ENCODE measurements around the gene SERAC1. TPM values are rescaled to one million over a fixed set of nuclear protein-coding genes. Genes with fewer than 3 reads are reported as not detected.

Gene SERAC1
- total and polyA plus RNA-seq, 2 donors (not counting 1 experiment from before 2014, with no cell fraction given), result 1.9 to 5.8 TPM

DNA sequence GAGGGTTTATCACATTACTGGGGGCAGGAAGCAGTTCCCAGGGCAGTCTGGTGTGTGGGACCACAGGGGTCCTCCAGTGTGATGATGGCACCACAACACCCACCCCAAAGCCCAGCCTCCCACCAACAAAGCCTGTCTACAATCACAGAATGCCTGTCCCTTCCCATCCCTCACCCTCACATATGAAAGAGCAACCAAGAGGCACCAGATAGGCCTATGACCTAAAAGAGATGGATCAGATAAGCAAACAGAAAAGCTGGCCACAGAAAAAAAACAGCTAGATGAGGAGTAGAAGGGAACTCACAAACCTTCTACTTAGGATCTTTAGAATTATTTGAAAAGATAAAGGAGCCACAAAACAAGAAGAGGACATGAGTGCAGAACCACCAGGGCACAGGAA, 54.3 kb downstream of the SERAC1 start:
- ChIA-PET POLR2A (no interaction called here), CTCF (no interaction called here)
- no peak overlapping the region for H3K27ac ChIP-seq (ENCODE audit: low read length in 2 of 2)
- intact Hi-C loops (cut with micrococcal nuclease), result no loop called here
- peaks cover 0 to 2% of the 10 kb centered on the region in 2 experiments for H3K36me3 ChIP-seq (replicated peaks in 1 of 2; ENCODE audit: control extremely low read depth in 1 of 2, control insufficient read depth in 1 of 2, extremely low read depth in 1 of 2, insufficient read depth in 2 of 2, low read length in 1 of 2)
- TF ChIP-seq, protein P1, sequence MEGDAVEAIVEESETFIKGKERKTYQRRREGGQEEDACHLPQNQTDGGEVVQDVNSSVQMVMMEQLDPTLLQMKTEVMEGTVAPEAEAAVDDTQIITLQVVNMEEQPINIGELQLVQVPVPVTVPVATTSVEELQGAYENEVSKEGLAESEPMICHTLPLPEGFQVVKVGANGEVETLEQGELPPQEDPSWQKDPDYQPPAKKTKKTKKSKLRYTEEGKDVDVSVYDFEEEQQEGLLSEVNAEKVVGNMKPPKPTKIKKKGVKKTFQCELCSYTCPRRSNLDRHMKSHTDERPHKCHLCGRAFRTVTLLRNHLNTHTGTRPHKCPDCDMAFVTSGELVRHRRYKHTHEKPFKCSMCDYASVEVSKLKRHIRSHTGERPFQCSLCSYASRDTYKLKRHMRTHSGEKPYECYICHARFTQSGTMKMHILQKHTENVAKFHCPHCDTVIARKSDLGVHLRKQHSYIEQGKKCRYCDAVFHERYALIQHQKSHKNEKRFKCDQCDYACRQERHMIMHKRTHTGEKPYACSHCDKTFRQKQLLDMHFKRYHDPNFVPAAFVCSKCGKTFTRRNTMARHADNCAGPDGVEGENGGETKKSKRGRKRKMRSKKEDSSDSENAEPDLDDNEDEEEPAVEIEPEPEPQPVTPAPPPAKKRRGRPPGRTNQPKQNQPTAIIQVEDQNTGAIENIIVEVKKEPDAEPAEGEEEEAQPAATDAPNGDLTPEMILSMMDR (IDR thresholded peaks at IDR 0.05), result no peak
- no peak for TF ChIP-seq EZH2 (IDR thresholded peaks at IDR 0.05; ENCODE audit: borderline replicate concordance, insufficient read depth, low read depth, low read length, poor library complexity, severe bottlenecking)
- H3K79me2 ChIP-seq (ENCODE audit: control insufficient read depth, insufficient read depth, low read length), result no peaks in the 10 kb centered on the region
- H3K4me3 ChIP-seq (ENCODE audit: control extremely low read depth in 1 of 5, extremely low read depth in 1 of 5, insufficient read depth in 1 of 5, low read depth in 2 of 5, low read length in 4 of 5), result no peak overlapping the region
- no peaks in the 10 kb centered on the region for H3K9me3 ChIP-seq (ENCODE audit: control extremely low read depth in 1 of 3, control insufficient read depth in 2 of 3, insufficient read depth in 1 of 3, low read length in 2 of 3)
- no peak for ATAC-seq (ENCODE audit: low read depth)
- H3K4me2 ChIP-seq (replicated peaks; ENCODE audit: low read depth, low read length, poor library complexity, severe bottlenecking), result no peak overlapping the region
- Mint-ChIP-seq H3K9me3 (ENCODE audit: insufficient read depth) (no peaks in the 10 kb centered on the region), H3K27ac (no peak overlapping the region), H3K4me3 (no peak overlapping the region), H3K27me3 (no peaks in the 10 kb centered on the region), H3K4me1 (no peaks in the 10 kb centered on the region)
- H4K20me1 ChIP-seq (ENCODE audit: control insufficient read depth, insufficient read depth, low read length, poor library complexity, severe bottlenecking), result no peaks in the 10 kb centered on the region
- no peak overlapping the region for H2AFZ ChIP-seq (ENCODE audit: insufficient read depth, low read depth, low read length, poor library complexity, severe bottlenecking)
- H3K9ac ChIP-seq (ENCODE audit: low read length), result no peak overlapping the region
- no peak for DNase-seq
- no peaks in the 10 kb centered on the region for H3K4me1 ChIP-seq (ENCODE audit: control insufficient read depth in 2 of 2, insufficient read depth in 2 of 2, low read length in 2 of 2)
- H3K27me3 ChIP-seq (replicated peaks in 1 of 4; ENCODE audit: control extremely low read depth in 1 of 4, control insufficient read depth in 3 of 4, insufficient read depth in 4 of 4, low read length in 3 of 4), result no peaks in the 10 kb centered on the region

DNA sequence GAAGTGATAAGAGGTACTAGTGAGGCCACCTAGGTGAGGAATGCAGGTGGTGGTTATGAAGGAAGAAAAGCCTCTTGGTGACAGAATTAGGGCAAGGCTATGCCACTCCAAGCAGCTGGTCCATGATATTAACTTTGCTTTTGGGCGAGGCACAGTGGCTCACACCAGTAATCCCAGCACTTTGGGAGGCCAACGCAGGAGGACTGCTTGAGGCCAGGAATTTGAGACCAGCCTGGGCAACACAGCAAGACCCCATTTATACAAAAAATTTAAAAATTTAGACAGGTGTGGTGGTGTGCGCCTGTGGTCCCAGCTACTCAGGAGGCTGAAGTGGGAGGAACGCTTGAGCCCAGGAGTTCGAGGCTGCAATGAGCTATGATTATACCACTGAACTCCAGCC, 56.1 kb downstream of the SERAC1 start:
- H3K4me1 ChIP-seq (ENCODE audit: control insufficient read depth in 2 of 2, insufficient read depth in 2 of 2, low read length in 2 of 2), result no peaks in the 10 kb centered on the region
- peaks cover 0 to 2% of the 10 kb centered on the region in 2 experiments for H3K36me3 ChIP-seq (replicated peaks in 1 of 2; ENCODE audit: control extremely low read depth in 1 of 2, control insufficient read depth in 1 of 2, extremely low read depth in 1 of 2, insufficient read depth in 2 of 2, low read length in 1 of 2)
- no peaks in the 10 kb centered on the region for H3K27me3 ChIP-seq (replicated peaks in 1 of 4; ENCODE audit: control extremely low read depth in 1 of 4, control insufficient read depth in 3 of 4, insufficient read depth in 4 of 4, low read length in 3 of 4)
- H3K4me3 ChIP-seq (ENCODE audit: control extremely low read depth in 1 of 5, extremely low read depth in 1 of 5, insufficient read depth in 1 of 5, low read depth in 2 of 5, low read length in 4 of 5), result no peak overlapping the region
- WGBS (ENCODE audit: insufficient coverage), result 100% methylated on average over 2 of the region's 5 CpGs
- ATAC-seq (ENCODE audit: low read depth) (no peak), DNase-seq (no peak)
- H3K4me1 Mint-ChIP-seq, result no peaks in the 10 kb centered on the region
- POLR2A ChIA-PET, result no interaction called here
- TF ChIP-seq EZH2 (IDR thresholded peaks at IDR 0.05; ENCODE audit: borderline replicate concordance, insufficient read depth, low read depth, low read length, poor library complexity, severe bottlenecking), result no peak
- CTCF ChIA-PET, result no interaction called here
- H3K9me3 Mint-ChIP-seq (ENCODE audit: insufficient read depth), result no peaks in the 10 kb centered on the region
- no peak overlapping the region for H3K9ac ChIP-seq (ENCODE audit: low read length)
- no peak overlapping the region for H3K4me3 Mint-ChIP-seq
- H3K27ac ChIP-seq (ENCODE audit: low read length in 2 of 2), result no peak overlapping the region
- H3K9me3 ChIP-seq (ENCODE audit: control extremely low read depth in 1 of 3, control insufficient read depth in 2 of 3, insufficient read depth in 1 of 3, low read length in 2 of 3), result no peaks in the 10 kb centered on the region
- H3K27ac Mint-ChIP-seq, result no peak overlapping the region
- intact Hi-C loops (cut with micrococcal nuclease), result no loop called here
- no peak overlapping the region for H2AFZ ChIP-seq (ENCODE audit: insufficient read depth, low read depth, low read length, poor library complexity, severe bottlenecking)
- no peaks in the 10 kb centered on the region for H4K20me1 ChIP-seq (ENCODE audit: control insufficient read depth, insufficient read depth, low read length, poor library complexity, severe bottlenecking)
- H3K4me2 ChIP-seq (replicated peaks; ENCODE audit: low read depth, low read length, poor library complexity, severe bottlenecking), result no peak overlapping the region
- H3K79me2 ChIP-seq (ENCODE audit: control insufficient read depth, insufficient read depth, low read length), result no peaks in the 10 kb centered on the region
- no peaks in the 10 kb centered on the region for H3K27me3 Mint-ChIP-seq

Measured in B cell (primary cell).